Endothelial cell of umbilical vein (primary cell): ENCODE measurements around the gene NACAD. TPM values are rescaled to one million over a fixed set of nuclear protein-coding genes. Genes with fewer than 3 reads are reported as not detected.

Source experiments
- BruUV-seq: library from RNA; stranded (reverse); fragments of 400-500 nt; replicated peaks from 2 replicates; lab custom pipeline; 2021; lab: Mats Ljungman, UMichigan
- CTCF ChIA-PET: fragments of 300-600, 350-600 bp; sonication (Branson Sonifier 250); formaldehyde crosslinking; loops from one replicate; lab custom pipeline; 2021; ENCODE audit warnings: antibody characterized with exemption, inconsistent platforms; lab: Charles Lee
- POLR2A ChIA-PET: fragments of 300-600, 350-600 bp; sonication (Branson Sonifier 250); formaldehyde crosslinking; loops from one replicate; lab custom pipeline; 2021; ENCODE audit warnings: antibody characterized with exemption, inconsistent platforms; lab: Charles Lee
- DNase-seq: peaks from one replicate; pipeline ENCODE4 v3.0.0-alpha.2; 2011; ENCODE audit warnings: low read depth, low spot score
- FAIRE-seq: peaks from 2 replicates; lab custom pipeline; 2011; peaks lifted over from hg19 to GRCh38; lab: Jason Lieb, UNC
- H2AFZ ChIP-seq: 2 replicates; pipeline ENCODE4 v1.6.0; 2012; ENCODE audit warnings: low read depth, low read length, control low read depth, inconsistent platforms
- H3K27ac ChIP-seq: 2 replicates; pipeline ENCODE4 v1.5.1; 2011; ENCODE audit warnings: low read depth, mild to moderate bottlenecking, control low read depth, low read length, moderate library complexity; ENCODE audit not compliant: insufficient read depth
- H3K27me3 ChIP-seq, 2 experiments: 2 replicates each; pipeline versions ENCODE4 v1.6.0 to v1.6.1; 2011; ENCODE audit warnings: low read length in 2 of 2, mixed read lengths in 1 of 2; ENCODE audit not compliant: control insufficient read depth in 2 of 2, insufficient read depth in 2 of 2
- H3K36me3 ChIP-seq, 2 experiments: 2 replicates in 1 of 2; 3 replicates in 1 of 2; pipeline ENCODE4 v1.5.1; 2011; ENCODE audit warnings: low read length in 2 of 2, mild to moderate bottlenecking in 1 of 2, moderate library complexity in 1 of 2; ENCODE audit not compliant: control insufficient read depth in 2 of 2, insufficient read depth in 2 of 2; ENCODE audit errors: extremely low read depth in 1 of 2
- H3K4me1 ChIP-seq: 3 replicates; pipeline ENCODE4 v1.5.1; 2011; ENCODE audit warnings: mild to moderate bottlenecking, low read length; ENCODE audit not compliant: control insufficient read depth, insufficient read depth; ENCODE audit errors: extremely low read depth
- H3K4me2 ChIP-seq: 2 replicates; pipeline ENCODE4 v1.6.1; 2011; ENCODE audit warnings: low read length, control low read depth, mixed read lengths; ENCODE audit not compliant: insufficient read depth
- H3K4me3 ChIP-seq, 3 experiments: fragments of 200-600 bp in 1 of 3; sonication (generic), shearing (Covaris generic) in 1 of 3; replicated peaks in 1 of 3; 2 replicates each; pipeline ENCODE4 v1.5.1; 2011 to 2016; ENCODE audit warnings: control low read depth in 3 of 3, low read length in 3 of 3, mild to moderate bottlenecking in 2 of 3, inconsistent platforms in 1 of 3, low read depth in 1 of 3, moderate library complexity in 1 of 3; ENCODE audit not compliant: insufficient read depth in 1 of 3
- H3K79me2 ChIP-seq: 2 replicates; pipeline ENCODE4 v1.6.0; 2012; ENCODE audit warnings: low read length, inconsistent platforms; ENCODE audit not compliant: control insufficient read depth, insufficient read depth
- H3K9ac ChIP-seq: replicated peaks from 2 replicates; pipeline ENCODE3; 2011; ENCODE audit warnings: low read length, control low read depth; ENCODE audit not compliant: insufficient read depth; ENCODE audit errors: extremely low read depth
- H3K9me1 ChIP-seq: replicated peaks from 3 replicates; pipeline ENCODE4 v1.6.0; 2011; ENCODE audit warnings: mild to moderate bottlenecking, low read length; ENCODE audit not compliant: control insufficient read depth, insufficient read depth; ENCODE audit errors: extremely low read depth
- H3K9me3 ChIP-seq: replicated peaks from 2 replicates; pipeline ENCODE4 v1.5.1; 2012; ENCODE audit warnings: low read length, inconsistent platforms; ENCODE audit not compliant: control insufficient read depth, insufficient read depth
- H4K20me1 ChIP-seq: replicated peaks from 2 replicates; pipeline ENCODE3; 2011; ENCODE audit warnings: mild to moderate bottlenecking, low read length; ENCODE audit not compliant: control insufficient read depth, insufficient read depth; ENCODE audit errors: extremely low read depth
- EZH2 ChIP-seq: IDR thresholded peaks from 2 replicates; pipeline ENCODE4 v1.6.1; 2012; ENCODE audit warnings: borderline replicate concordance, low read depth, mild to moderate bottlenecking, moderate library complexity, low read length, inconsistent platforms; ENCODE audit not compliant: severe bottlenecking
- FOS ChIP-seq: IDR thresholded peaks from 2 replicates; pipeline ENCODE4 v1.6.1; 2011; ENCODE audit warnings: mild to moderate bottlenecking, low read length, moderate library complexity, borderline replicate concordance; ENCODE audit not compliant: insufficient read depth
- GATA2 ChIP-seq: IDR thresholded peaks from 2 replicates; pipeline ENCODE4 v1.7.0; 2011; ENCODE audit warnings: low read depth, mild to moderate bottlenecking, moderate library complexity, mixed read lengths, low read length; ENCODE audit not compliant: insufficient read length, insufficient read depth
- JUN ChIP-seq: IDR thresholded peaks from 2 replicates; pipeline ENCODE4 v1.6.1; 2011; ENCODE audit warnings: borderline replicate concordance, low read depth; ENCODE audit not compliant: insufficient read length, insufficient read depth
- MAX ChIP-seq: IDR thresholded peaks from 2 replicates; pipeline ENCODE4 v1.6.1; 2011; ENCODE audit not compliant: insufficient read depth, insufficient read length
- MYC ChIP-seq: IDR thresholded peaks from one replicate; pipeline ENCODE4 v1.6.1; 2011; ENCODE audit warnings: mild to moderate bottlenecking, low read depth, low read length
- POLR2A ChIP-seq: IDR thresholded peaks from 2 replicates; pipeline ENCODE4 v1.6.1; 2012; ENCODE audit warnings: low read depth, mild to moderate bottlenecking, control low read depth, low read length
- POLR2AphosphoS5 ChIP-seq: IDR thresholded peaks from 2 replicates; pipeline ENCODE4 v1.6.1; 2012; ENCODE audit warnings: low read depth, mild to moderate bottlenecking, control low read depth, low read length, moderate library complexity; ENCODE audit not compliant: insufficient read depth
- dilution Hi-C: fragments of 300-500 bp; cut with MboI; formaldehyde crosslinking; loops from one replicate; pipeline ENCODE4 v1.15.0; 2019; ENCODE audit warnings: low sequenced_read_pairs; ENCODE audit not compliant: extremely low pct_ligation_motif_present
- intact Hi-C: fragments of 100-400 bp; cut with micrococcal nuclease; formaldehyde crosslinking; loops from one replicate; pipeline ENCODE4 v1.10.0; 2022
- polyA plus RNA-seq, 4 experiments: library from polyadenylated mRNA; depleted of rRNA in 3 of 4; stranded (reverse) in 3 of 4; unstranded in 1 of 4; fragments of >200 nt; gene quantifications; 2 replicates each; pipeline versions ENCODE4 v1.2.1 to v1.2.3, GENCODE V29; 2011 to 2012; ENCODE audit warnings: missing spikeins in 1 of 4
- total RNA-seq: library from RNA; stranded (reverse); gene quantifications from 2 replicates; pipeline ENCODE4 v1.2.3, GENCODE V29; 2021
- TF ChIP-seq, protein P1 (sequence below), 2 donors: IDR thresholded peaks; 1 replicate in 1 of 2; 2 replicates in 1 of 2; pipeline ENCODE4 v1.5.1; 2011; ENCODE audit warnings: low read length in 2 of 2, mild to moderate bottlenecking in 2 of 2, moderate library complexity in 2 of 2, control low read depth in 1 of 2, inconsistent platforms in 1 of 2, low read depth in 1 of 2; ENCODE audit not compliant: insufficient read depth in 1 of 2; ENCODE audit errors: extremely low read depth in 1 of 2

The NACAD gene
- total and polyA plus RNA-seq, 2 donors (not counting 3 experiments of a cell fraction or from before 2014, with no cell fraction given): 1.4 to 6.6 TPM

- BruUV-seq: no TSS peak
- FAIRE-seq: no peak
- POLR2A ChIA-PET: no interaction called here
- H3K9me3 ChIP-seq: no peaks in the 10 kb centered on the region
- H3K4me3 ChIP-seq: no peak overlapping the region
- no peak overlapping the region for H3K9ac ChIP-seq
- no peak overlapping the region for H2AFZ ChIP-seq
- H3K4me1 ChIP-seq: no peaks in the 10 kb centered on the region
- H3K36me3 ChIP-seq: peaks cover 7 to 54% of the 10 kb centered on the region in 2 experiments
- H3K79me2 ChIP-seq: no peaks in the 10 kb centered on the region
- no peak for DNase-seq
- no peak overlapping the region for H3K27ac ChIP-seq
- dilution Hi-C loops: no loop called here
- no peaks in the 10 kb centered on the region for H3K27me3 ChIP-seq
- intact Hi-C loops: no loop called here
- no peaks in the 10 kb centered on the region for H4K20me1 ChIP-seq
- no peak overlapping the region for H3K4me2 ChIP-seq
- CTCF ChIA-PET: no interaction called here
- TF ChIP-seq MAX (no peak), JUN (no peak), FOS (no peak), POLR2AphosphoS5 (no peak), GATA2 (no peak), POLR2A (no peak), EZH2 (no peak), MYC (no peak)
- TF ChIP-seq, protein P1, sequence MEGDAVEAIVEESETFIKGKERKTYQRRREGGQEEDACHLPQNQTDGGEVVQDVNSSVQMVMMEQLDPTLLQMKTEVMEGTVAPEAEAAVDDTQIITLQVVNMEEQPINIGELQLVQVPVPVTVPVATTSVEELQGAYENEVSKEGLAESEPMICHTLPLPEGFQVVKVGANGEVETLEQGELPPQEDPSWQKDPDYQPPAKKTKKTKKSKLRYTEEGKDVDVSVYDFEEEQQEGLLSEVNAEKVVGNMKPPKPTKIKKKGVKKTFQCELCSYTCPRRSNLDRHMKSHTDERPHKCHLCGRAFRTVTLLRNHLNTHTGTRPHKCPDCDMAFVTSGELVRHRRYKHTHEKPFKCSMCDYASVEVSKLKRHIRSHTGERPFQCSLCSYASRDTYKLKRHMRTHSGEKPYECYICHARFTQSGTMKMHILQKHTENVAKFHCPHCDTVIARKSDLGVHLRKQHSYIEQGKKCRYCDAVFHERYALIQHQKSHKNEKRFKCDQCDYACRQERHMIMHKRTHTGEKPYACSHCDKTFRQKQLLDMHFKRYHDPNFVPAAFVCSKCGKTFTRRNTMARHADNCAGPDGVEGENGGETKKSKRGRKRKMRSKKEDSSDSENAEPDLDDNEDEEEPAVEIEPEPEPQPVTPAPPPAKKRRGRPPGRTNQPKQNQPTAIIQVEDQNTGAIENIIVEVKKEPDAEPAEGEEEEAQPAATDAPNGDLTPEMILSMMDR (IDR thresholded peaks at IDR 0.05; ENCODE audit: extremely low read depth in 1 of 2, insufficient read depth in 1 of 2, low read depth in 1 of 2, low read length in 2 of 2): no peak
- no peaks in the 10 kb centered on the region for H3K9me1 ChIP-seq
These were observed 11.4 kb upstream of the NACAD start for GRCh38 chr7:45099891-45100760.
